GM19023 (cell line): ENCODE measurements around the gene THAP7.
"Not testable (repeated sequence)": the region's sequence is repeated elsewhere in the genome, so short reads cannot be mapped to it uniquely, and the experiment has no call there.

Experiments used
- ATAC-seq: cut with Tn5 transposase; IDR thresholded peaks from one replicate; pipeline ENCODE4 v1.9.1; 2021; ENCODE audit warnings: mild to moderate bottlenecking, moderate library complexity; ENCODE audit not compliant: unreplicated experiment

THAP7 gene, protein sequence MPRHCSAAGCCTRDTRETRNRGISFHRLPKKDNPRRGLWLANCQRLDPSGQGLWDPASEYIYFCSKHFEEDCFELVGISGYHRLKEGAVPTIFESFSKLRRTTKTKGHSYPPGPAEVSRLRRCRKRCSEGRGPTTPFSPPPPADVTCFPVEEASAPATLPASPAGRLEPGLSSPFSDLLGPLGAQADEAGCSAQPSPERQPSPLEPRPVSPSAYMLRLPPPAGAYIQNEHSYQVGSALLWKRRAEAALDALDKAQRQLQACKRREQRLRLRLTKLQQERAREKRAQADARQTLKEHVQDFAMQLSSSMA

DNA sequence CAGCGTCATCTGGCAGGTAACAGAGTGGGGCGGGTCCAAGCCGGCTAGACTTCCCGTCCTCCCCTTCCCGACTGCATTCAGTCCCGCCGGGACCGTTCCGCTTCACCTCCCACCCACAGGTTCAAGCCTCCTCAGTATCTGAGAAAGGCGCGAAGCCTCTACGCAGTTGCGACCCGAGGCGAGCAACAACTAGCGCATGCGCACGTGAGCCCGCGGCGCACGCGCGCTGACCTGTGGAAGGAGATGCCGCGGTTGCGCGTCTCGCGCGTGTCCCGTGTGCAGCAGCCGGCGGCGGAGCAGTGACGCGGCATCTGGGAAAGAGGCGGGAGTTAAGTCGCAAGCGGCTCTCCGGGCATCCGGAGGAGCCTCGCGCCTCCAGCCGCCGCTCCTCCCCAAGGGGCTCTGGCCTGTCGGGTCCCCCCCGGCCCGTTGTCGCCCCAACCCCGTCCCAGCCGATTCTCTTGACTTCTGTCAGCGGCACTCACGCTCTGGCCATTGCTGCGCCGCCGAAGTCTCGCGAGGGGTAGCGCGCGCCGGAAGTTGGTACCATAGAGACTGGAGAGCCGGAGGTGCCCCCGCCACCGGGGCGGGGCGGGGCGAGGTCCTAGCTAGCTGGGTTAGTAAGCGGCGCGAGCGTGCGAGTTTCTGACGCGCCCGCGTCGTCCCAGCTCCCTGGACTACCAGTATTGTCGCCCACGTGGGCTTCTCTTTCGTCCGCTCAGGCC is at the start of gene THAP7:
Gene THAP7 (minus strand): TSS at position 518 of the 725 bp plus-strand sequence. CDS start 207 bp downstream, at position 311.
- ATAC-seq: peak; percentile 90

DNA sequence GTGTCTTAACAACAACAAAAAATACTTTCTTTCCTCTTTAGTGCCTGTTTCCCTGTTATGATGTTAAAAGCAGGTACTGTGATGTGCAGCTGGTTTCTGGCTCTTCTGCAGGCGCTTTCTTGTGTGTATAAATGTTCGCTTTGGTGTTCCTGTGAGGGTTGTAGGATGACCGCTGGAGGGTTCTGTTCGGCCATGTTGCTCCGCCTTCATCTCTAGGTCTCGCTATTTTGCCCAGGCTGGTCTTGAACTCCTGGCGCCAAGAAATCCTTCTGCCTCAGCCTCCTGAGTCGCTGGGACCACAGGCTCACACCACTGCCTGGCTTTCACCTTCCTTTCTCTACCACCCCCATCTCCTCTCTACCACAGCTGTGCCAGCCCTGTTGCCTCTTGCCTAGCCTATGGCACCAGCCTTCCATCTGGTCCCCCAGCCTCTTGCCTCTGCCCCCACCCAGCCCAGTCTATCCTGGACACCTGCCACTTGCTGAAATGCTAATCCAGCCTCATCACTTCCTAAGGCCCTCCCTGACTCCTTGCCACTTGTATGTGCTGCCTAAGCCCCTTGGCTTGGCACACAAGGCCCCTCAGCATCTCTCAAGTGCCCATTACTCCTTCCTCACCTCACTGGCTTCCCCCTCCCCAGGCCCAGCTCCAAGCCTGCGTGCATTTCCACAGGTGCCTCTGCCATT is 49.4 kb upstream of the THAP7 start:
- ATAC-seq: no peak

DNA sequence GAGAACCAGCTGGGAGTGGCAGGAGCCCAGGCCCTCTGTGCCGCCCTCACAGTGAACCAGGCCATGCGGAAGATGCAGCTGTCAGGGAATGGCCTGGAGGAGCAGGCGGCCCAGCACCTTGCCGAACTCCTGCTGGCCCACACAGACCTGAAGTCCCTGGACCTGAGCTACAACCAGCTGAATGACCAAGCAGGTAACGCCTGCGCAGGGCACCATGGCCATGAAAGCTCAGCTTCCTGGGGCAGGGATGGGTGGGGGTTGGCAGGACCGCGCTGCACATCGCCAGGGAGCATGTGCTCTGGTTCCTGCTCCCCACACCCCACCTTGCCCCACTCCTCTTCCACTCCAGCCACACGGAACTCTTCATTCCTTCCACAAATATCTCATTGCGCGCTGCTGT is 47.0 kb upstream of the THAP7 start:
- not testable (repeated sequence) for ATAC-seq

DNA sequence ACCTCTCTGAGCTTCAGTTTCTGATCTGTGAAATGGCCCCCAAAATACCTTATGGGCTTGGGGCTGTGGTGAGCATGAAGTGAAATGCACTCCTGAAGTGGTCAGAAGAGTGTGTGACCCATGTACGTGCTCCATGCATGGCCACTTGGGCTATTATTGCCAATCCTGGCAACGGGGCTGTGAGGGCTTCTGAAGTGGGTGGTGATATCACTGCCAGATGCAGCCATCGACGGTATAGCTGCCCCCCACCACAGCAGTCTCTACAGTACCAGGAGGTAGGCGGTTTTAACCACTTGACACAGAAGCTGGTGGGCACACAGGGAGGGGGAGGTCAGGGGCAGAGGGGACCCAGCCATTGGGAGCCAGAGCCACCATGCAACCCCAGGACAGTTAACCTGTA is 46.5 kb upstream of the THAP7 start:
- not testable (repeated sequence) for ATAC-seq

DNA sequence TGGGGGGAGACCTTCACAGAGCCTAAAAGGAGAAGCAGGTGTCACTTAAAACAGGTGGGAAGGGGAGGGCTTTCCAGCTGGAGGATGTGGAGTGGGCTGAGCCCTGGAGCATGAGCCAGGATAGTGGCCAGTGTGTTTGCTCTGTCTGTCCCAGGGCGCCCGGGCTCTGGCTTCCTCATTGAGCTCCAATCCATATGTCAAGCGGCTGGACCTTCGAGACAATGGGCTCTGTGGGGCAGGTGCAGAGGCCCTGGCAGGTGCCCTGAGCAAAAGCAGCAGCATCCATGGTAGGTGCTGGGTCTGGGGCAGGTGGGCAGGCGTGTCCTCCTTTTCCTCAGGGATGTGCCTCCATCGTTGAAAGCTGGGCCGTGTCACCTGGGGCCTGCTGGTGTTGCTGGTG is 45.8 kb upstream of the THAP7 start:
- no peak for ATAC-seq

DNA sequence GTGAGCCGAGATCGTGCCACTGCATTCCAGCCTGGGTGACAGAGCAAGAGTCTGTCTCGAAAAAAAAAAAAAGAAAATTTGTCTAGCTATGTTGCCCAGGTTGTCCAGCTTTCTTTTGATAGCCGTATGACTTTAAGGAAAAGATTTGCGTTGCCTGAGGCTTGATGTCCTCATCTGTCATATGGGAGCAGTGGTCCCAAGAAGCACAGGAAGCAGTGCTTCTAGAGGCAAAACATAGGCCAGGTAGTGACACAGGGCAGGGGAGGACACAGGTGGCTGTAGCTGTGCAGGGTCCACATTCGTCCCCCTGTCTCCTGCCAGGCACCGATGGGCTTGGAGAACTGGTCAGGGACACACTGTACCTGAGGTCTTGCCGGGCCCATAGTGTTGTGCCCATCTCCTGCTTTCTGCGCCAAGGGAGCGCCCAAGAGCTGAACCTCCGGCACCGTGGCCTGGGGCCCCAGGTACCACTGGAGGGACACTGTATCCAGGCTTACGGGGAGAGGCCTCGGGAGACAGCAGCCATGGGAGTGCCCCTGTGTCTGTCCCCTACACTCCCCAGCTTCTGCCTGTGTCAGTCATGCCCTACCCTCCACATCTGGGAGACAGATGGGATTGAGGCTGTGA is 45.2 kb upstream of the THAP7 start:
- ATAC-seq: no peak

DNA sequence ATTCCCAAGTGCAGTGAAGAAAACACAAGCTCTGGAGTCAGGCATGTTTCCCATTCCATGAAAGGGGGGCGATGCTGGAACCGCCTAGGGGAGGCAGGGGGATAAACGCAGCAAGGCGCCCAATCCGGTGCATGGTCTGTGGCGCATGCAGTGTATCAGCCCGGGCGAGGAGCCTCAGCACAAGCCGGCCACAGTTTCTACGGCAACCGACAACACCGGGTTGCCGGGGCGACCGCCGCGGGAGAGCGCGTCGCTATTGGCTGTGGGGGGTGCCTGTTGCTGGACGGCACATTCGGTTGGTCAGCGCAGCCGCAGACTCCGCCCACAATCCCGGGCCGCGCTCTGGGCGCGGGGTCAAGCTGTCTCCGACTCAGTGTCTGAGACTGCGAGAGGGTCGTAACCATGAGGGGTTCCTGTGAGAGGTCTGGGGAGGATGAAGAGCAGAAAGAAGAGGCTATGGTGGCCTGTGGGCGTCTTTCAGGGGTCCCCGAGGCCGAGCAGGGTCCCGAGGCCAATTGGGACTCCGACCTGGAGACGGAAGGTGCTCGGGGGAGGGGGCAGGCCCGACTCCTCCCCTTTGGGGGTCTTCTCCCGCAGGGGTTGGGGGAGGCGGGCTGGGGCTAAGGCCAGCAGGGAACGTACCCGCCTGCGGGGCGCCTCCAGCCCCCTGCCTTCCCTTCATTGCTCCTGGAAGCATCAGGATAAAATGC is 43.8 kb upstream of the THAP7 start, which contains the start of gene LRRC74B:
Gene LRRC74B (plus strand): TSS at position 362 of the 710 bp plus-strand sequence. CDS start 41 bp downstream, at position 403.
- peak; percentile 80 for ATAC-seq

DNA sequence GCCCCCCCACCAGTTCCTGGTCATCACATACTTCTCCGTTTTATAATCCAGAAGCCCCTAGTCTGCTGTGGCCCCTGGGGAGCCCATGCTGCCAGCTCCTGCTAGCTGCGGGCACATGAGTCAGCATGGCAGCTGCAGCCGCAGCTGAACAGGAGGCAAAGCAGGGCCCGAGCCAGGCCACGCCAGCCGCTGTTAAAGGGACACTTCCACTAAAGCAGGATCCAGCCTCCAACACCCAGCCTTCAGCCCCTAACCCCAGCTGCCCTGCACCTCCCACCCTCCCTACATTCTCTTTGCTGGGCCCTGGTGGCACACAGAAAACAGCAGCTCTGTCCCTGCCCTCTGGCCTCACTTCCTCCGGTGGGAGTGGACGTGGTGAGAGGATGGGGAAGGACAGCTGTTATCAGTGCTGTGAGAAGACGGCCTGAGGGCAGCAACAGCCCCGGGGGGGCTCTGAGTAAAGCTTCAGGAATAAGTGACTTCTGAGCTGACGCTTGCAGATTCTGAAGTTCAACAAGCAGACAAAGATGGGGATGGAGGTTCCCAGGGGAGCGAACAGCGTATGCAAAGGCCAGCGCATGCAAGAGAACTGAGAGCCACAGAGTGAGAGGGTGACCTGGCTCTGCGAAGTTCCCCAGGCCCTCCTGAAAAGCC is 43.1 kb upstream of the THAP7 start:
- ATAC-seq: no peak

DNA sequence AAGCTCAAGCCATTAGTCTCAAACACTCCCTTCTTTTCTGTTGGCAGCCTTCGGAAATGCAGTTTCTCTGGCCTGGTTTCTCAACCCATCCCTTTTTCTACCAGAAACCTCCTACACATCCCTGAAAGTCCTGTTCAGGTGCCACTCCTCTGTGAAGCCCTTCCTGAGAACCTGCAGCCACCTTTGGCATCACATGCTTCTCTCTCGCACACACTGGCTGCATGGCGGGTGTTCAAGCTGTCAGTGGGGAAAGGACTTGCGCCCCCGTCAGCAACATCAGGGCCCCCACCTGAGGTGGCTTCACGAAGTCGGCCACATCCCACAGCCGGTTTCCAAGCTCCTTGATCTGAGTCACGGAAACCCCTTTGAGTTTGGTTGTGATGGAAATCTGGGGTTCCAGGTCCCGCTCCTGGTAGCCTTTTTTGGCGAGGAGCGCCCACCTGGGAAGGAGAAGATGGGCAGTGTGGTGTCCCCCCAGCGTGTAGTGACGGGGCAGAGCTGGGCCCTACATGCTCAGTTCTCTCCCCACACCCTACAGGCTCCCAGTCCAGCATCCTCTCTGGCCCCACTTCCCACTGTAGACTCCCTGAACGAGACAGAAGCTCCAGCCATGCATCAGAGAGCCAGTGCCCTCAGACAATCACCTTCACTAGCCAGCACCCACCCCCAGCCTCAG is 42.1 kb upstream of the THAP7 start:
- ATAC-seq: no peak

DNA sequence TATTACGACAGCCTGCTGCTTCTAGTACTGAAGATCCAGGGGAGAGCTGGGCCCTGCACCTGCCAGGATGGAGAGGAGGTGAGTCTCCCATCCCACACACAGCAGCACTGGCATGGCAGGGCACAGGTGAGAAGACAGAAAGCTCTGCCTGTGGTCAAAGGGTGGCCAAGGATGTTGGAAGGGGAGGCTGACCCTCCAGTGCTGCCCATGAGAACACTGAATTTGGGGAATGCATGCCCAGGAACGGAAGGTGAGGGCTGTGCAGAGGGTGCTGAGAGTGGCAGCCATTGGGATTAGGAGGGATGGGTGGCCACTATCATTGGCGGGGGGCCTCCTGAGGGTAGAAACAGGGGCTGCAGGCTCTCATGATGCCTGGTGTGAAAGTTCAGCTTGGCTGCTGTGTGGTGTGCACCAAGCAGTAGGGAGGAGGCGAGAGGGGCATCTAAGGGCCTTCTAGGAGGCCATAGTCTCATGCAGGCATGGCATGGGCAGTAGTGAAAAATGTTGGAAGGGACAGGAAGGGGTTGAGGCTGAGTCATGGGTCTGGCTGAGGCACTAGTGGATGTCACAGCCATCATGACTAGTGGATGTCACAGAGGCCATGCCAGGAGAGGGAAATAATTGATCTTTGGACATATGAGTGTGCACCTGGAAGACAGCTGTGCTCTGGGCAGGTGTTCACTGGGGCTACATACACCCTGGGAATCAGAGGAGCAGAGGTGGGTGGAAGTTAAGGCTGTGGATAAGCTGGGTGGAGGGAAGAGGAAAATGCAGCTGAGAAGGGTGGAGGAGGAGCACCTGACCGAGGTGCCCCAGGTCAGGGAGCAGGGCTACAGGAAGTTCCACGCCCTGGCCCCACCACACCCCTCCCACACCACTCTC is 41.3 kb upstream of the THAP7 start:
- ATAC-seq: no peak

DNA sequence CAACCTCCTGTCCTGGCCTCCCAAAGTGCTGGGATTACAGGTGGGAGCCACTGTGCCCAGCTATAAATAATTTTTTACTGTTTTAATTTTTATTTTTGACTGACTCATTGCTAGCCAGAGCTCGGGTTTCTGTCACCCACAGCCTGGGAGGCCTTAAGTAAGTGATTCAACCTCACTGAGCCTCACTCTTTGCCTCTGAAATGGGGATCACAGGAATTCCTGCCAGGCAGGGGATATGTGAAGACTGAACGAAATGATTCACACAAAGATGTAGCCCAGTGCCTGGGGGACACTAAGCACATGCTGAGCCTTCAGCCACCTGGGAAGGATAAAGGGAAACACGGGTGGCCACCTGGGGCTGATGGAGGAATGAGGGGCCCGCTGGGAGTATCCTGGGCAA is 40.0 kb upstream of the THAP7 start:
- no peak for ATAC-seq

DNA sequence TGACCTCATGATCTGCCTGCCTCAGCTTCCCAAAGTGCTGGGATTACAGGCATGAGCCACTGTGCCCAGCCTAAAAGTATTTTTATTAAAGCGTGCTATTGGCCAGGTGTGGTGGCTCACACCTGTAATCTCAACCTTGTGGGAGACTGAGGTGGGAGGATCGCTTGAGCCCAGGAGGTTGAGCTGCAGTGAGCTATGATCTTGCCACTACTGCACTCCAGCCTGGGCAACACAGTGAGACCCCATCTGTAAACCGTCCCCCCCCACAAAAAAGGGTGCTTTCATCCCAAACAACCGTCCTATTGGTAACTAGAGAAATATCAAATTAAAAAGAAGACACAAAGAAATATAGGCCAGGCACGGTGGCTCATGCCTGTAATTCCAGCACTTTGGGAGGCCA is 37.2 kb upstream of the THAP7 start:
- not testable (repeated sequence) for ATAC-seq

DNA sequence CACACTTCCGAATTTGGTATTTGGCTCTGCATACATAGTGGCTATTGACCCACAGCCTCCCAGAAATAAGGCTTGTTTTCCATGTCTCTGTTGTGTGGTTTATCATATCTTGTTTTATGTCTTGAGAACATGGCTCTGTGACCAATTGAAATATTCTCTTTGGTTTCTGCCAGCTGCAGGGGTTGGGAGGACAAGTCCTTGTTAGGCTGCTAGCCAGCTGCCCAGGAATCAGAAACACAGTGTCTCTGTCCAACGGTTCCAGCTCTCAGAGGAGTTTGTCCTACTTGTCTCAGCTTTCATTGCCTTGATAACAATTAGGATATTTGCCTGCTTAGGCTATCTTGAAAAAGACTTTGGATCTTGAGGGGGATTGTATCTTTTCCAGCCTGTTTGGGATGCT is 36.5 kb upstream of the THAP7 start:
- no peak for ATAC-seq

DNA sequence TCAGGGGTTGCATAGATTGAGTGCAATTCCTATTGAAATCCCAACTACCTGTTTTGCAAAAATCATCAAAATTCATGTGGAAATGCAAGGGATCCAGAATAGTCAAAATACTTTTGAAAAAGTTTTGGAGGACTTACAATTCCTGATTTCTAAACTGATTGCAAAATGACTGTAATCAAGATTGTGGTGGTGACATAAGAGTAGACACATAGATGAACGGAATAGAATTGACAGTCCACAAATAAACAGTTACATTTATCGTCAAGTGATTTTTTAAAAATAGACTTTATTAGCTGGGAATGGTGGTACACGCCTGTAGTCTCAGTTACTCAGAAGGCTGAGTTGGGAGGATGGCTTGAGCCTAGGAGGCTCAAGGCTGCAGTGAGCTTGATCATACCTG is 33.1 kb upstream of the THAP7 start:
- ATAC-seq: no peak

DNA sequence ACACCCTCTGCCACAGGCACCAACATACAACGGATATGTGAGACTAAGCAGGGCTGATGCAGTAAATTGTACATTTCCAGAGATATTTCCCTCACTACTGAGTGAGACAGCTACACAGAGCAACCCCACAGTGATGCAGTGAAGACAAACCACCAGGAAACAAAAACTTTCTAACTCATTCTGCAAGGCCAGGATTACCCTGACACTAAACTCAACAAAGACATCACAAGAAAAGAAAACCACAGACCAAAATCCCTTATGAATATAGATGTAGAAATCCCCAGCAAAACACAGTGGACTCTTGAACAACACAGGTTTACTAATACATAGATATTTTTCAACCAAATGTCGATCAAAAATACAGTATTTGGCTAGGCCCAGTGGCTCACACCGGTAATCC is 32.0 kb upstream of the THAP7 start:
- no peak for ATAC-seq

DNA sequence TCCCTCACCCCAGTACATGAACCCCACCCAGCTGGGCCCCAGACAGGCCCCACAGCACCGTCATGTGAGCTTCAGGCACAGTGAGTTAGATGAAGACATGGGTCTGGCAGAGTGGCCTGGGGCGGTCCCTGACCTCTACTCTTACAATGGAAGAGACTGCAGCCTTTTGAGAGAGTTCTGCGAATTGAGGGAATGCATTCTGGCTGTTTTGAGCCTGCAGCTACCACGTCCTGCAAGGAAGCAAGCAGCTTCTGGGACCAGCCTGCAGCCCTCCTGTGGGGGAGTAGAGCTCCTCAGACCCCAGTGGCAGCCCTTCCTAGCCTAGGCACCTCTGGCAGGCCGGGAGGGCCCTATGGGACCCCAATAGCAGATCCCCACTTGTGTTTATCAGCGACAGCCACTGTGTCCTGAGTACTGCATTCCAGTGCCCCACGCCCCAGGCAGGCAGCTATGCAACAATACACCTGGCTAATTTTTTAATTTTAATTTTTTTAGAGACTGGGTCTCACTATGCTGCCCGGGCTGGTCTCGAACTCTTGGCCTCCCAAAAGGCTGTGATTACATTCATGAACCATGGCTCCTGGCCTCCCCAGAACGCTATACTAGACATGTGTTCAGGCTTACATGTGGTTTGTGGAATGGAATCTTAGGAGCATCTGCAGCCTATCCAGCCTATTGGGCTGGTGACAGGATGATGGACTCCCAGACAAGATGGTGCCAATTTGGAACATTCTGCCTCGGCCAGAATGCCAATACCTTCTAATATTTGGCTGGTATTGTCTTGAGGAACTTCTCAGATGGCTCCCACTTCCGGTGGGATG is 31.2 kb upstream of the THAP7 start:
- ATAC-seq: no peak

DNA sequence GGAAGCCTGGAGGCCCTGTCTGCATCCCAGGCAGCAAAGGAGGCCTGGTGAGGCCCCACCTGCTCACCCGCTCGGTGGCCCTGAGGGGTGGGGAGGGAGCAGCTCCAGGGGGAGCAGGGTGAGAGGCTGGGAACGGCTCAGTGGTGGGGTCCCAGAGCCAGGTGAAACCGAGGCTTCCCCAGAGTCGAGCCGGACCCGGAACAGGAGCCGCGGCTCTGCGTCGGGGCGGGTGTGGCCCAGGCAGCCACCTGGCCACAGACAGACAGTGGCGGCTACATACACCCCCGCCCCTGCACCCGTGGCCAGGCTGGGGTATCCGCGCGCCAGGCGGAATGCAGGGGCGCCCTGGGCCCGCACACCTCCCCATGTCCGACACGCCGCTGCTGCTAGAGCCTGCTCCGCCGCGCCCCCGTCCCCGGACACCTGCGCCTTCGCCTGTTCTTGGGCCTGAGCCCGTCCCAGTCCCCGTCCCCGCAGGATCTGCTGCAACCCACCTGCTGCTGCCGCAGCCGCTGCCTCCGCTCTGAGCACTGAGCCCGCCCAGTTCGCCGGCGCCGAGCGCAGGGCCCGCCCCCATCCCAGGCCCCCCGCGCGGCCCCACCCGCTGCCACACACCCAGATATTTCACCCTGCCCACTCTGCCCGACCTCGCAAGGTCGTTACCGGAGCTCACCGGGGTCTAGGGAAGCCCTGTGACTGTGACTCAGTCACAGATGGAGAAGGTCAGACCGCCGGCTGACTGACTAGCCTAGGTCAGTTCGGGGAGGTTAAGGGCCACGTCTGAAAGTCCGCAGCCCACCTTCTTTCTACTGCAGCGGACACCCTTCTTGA is 30.3 kb upstream of the THAP7 start, which contains the start of gene SLC7A4:
Gene SLC7A4 (minus strand): TSS at position 525 of the 831 bp plus-strand sequence. CDS start 749 bp downstream, outside the sequence.
- no peak for ATAC-seq
